OCI-LY3 (cell line): ENCODE results near the gene PRKACB.

Experiments
- CTCF ChIP-seq: fragments of 200-600, 300-600 bp; sonication (generic); IDR thresholded peaks from 2 replicates; pipeline ENCODE4 v1.5.1; 2014; ENCODE audit warnings: antibody characterized with exemption, low read length, low read depth
- EZH2phosphoT487 ChIP-seq: fragments of 200-600 bp; shearing (Covaris generic); IDR thresholded peaks from 2 replicates; pipeline ENCODE4 v1.6.1; 2018; ENCODE audit warnings: antibody characterized with exemption, mixed run types, low read depth

GRCh38 chr1:84202126-84202525 is 58.1 kb downstream of the PRKACB start:
- TF ChIP-seq CTCF (no peak), EZH2phosphoT487 (no peak)
